Body of pancreas (tissue), 4 donors: ENCODE measurements around the gene MIOX.

ENCODE experiments used
- POLR2A ChIP-seq, 3 donors: fragments of 450-650 bp; IDR thresholded peaks; one replicate each; pipeline ENCODE4 v1.6.1; 2016; ENCODE audit warnings: antibody characterized with exemption in 3 of 3, mild to moderate bottlenecking in 2 of 3
- TF ChIP-seq, protein P1 (sequence below), 7 experiments: fragments of 450-650 bp in 4 of 7; fragments of 200-600 bp in 3 of 7; sonication (generic) in 3 of 7; IDR thresholded peaks; one replicate each; pipeline ENCODE4 v1.5.1; 2016 to 2019; ENCODE audit warnings: antibody characterized with exemption in 7 of 7

GRCh38 chr22:50531962-50532674, 45.5 kb downstream of the MIOX start:
- TF ChIP-seq, protein P1, sequence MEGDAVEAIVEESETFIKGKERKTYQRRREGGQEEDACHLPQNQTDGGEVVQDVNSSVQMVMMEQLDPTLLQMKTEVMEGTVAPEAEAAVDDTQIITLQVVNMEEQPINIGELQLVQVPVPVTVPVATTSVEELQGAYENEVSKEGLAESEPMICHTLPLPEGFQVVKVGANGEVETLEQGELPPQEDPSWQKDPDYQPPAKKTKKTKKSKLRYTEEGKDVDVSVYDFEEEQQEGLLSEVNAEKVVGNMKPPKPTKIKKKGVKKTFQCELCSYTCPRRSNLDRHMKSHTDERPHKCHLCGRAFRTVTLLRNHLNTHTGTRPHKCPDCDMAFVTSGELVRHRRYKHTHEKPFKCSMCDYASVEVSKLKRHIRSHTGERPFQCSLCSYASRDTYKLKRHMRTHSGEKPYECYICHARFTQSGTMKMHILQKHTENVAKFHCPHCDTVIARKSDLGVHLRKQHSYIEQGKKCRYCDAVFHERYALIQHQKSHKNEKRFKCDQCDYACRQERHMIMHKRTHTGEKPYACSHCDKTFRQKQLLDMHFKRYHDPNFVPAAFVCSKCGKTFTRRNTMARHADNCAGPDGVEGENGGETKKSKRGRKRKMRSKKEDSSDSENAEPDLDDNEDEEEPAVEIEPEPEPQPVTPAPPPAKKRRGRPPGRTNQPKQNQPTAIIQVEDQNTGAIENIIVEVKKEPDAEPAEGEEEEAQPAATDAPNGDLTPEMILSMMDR (IDR thresholded peaks at IDR 0.05): no peak
- peak in 2 of 3 donors; percentile 39 to 48 for TF ChIP-seq POLR2A (IDR thresholded peaks at IDR 0.05)
